Activated CD4-positive, alpha-beta T cell treated with anti-CD3 and anti-CD28 coated beads, Interleukin-2, amount 10 ng/mL, durations not matched to agents 24 days and 14 days (primary cell): ENCODE measurements around the gene MAPRE3. TPM values are rescaled to one million over a fixed set of nuclear protein-coding genes. Genes with fewer than 3 reads are reported as not detected.

ENCODE experiments used
- DNase-seq: peaks from one replicate; pipeline ENCODE4 v3.0.0; 2022
- H3K27ac Mint-ChIP-seq: one replicate; pipeline ENCODE4 v1.8.0; 2022; ENCODE audit warnings: mild to moderate bottlenecking, mixed read lengths
- H3K27me3 Mint-ChIP-seq: one replicate; pipeline ENCODE4 v1.8.0; 2022; ENCODE audit warnings: mixed read lengths
- H3K36me3 Mint-ChIP-seq: one replicate; pipeline ENCODE4 v1.8.0; 2022; ENCODE audit warnings: low read depth, mild to moderate bottlenecking, mixed read lengths
- H3K4me1 Mint-ChIP-seq: one replicate; pipeline ENCODE4 v1.8.0; 2021; ENCODE audit warnings: mixed read lengths
- H3K4me3 Mint-ChIP-seq: one replicate; pipeline ENCODE4 v1.8.0; 2022; ENCODE audit warnings: mild to moderate bottlenecking, moderate library complexity, mixed read lengths
- H3K9me3 Mint-ChIP-seq: one replicate; pipeline ENCODE4 v1.8.0; 2021; ENCODE audit warnings: mixed read lengths
- intact Hi-C: fragments of 100-400 bp; cut with micrococcal nuclease; formaldehyde crosslinking; loops from one replicate; pipeline ENCODE4 v1.15.1; 2023
- total RNA-seq: library from RNA; stranded (reverse); gene quantifications from 2 replicates; pipeline ENCODE4 v1.2.3, GENCODE V29; 2022

The MAPRE3 gene
- total RNA-seq, 1 donor from 2014 or later = 2.5 TPM

DNA sequence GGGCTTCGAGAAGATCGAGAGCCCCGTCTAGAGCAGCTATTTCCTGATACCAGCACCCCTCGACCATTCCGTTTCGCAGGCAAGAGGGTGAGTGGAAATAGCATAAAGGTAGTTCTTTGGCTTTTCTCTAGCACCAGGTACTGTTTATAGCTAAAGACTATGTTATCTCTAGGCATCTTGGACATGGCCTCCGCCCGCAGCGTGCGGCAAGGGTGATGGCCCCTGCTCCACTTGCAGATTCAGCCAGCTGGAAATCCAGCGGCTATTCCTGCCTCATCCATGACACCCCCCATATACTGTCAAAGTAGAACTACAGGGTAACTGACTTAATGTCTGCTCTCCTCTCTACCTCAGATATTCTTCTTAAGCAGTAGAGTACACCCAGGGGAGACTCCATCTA lies 84.3 kb downstream of the MAPRE3 start:
- intact Hi-C loops = loop anchor here (5.0 kb wide), 1 partner anchor 68 kb away; the partner anchor contains the start of gene ABHD1
- peaks cover 35% of the 10 kb centered on the region for H3K36me3 Mint-ChIP-seq
- H3K9me3 Mint-ChIP-seq = peaks cover 3% of the 10 kb centered on the region

GRCh38 chr2:27057184-27057583 lies 86.7 kb downstream of the MAPRE3 start:
- Mint-ChIP-seq H3K9me3 (no peaks in the 10 kb centered on the region), H3K27ac (no peak overlapping the region), H3K4me1 (peaks cover 5% of the 10 kb centered on the region), H3K4me3 (no peak overlapping the region), H3K27me3 (no peaks in the 10 kb centered on the region), H3K36me3 (peaks cover 34% of the 10 kb centered on the region)
- no peak for DNase-seq
- intact Hi-C loops = no loop called here

More for the DNA sequence above, 84.3 kb downstream of the MAPRE3 start:
- DNase-seq = no peak
- Mint-ChIP-seq H3K27ac (no peak overlapping the region), H3K4me3 (no peak overlapping the region), H3K27me3 (peaks cover 5% of the 10 kb centered on the region), H3K4me1 (peaks cover 15% of the 10 kb centered on the region)

DNA sequence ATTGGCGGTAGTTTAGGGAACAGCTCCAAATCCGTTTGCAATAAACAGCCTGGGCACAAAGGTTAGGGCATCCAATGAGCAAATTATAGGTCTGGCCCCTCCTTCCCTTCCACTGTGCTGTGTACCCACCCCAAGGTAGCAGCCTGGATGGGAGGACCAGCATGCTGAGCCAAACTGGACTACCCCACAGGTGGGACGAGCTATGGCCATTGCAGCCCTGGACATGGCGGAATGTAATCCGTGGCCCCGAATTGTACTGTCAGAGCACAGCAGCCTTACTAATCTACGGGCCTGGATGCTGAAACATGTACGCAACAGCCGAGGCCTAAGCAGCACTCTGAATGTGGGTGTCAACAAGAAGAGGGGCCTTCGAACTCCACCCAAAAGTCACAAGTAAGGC lies 87.8 kb downstream of the MAPRE3 start:
- Mint-ChIP-seq H3K27me3 (no peaks in the 10 kb centered on the region), H3K36me3 (peaks cover 42% of the 10 kb centered on the region), H3K9me3 (no peaks in the 10 kb centered on the region), H3K4me1 (peaks cover 6% of the 10 kb centered on the region), H3K27ac (no peak overlapping the region), H3K4me3 (no peak overlapping the region)
- intact Hi-C loops = no loop called here
- no peak for DNase-seq

DNA sequence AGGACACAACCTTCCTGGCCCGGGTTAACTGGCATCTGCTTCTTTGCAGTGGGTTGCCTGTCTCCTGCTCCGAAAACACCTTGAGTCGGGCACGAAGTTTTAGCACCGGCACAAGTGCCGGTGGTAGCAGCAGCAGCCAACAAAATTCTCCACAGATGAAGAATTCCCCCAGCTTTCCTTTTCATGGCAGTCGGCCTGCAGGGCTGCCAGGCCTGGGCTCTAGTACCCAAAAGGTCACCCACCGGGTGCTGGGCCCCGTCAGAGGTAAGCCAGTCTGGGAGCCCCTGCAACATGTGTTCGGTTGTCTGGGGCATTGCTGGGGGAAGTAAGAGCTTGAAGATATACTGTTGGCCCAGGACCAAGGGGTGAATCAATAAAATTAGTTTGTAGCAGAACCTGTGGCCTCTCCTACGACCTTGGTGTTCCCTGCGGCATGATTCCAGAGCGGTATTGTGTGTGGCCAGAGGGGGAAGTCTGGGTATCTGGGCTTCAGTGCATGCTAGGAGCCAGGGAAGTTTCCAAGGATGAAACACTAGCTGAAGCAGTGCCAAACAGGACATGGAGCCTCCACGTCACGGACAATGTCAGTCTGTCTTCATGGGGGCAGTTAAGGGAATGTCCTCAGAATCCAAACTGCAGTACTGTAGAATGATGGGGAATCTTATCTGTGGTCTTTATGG lies 88.8 kb downstream of the MAPRE3 start:
- H3K4me1 Mint-ChIP-seq = peaks cover 6% of the 10 kb centered on the region
- intact Hi-C loops = no loop called here
- no peak for DNase-seq
- H3K4me3 Mint-ChIP-seq = no peak overlapping the region
- no peaks in the 10 kb centered on the region for H3K27me3 Mint-ChIP-seq
- H3K27ac Mint-ChIP-seq = no peak overlapping the region
- H3K36me3 Mint-ChIP-seq = peaks cover 45% of the 10 kb centered on the region
- H3K9me3 Mint-ChIP-seq = no peaks in the 10 kb centered on the region

GRCh38 chr2:27060323-27060722 lies 89.9 kb downstream of the MAPRE3 start:
- no peak overlapping the region for H3K27ac Mint-ChIP-seq
- H3K36me3 Mint-ChIP-seq = peaks cover 46% of the 10 kb centered on the region
- H3K9me3 Mint-ChIP-seq = no peaks in the 10 kb centered on the region
- H3K4me3 Mint-ChIP-seq = no peak overlapping the region
- intact Hi-C loops = no loop called here
- H3K27me3 Mint-ChIP-seq = no peaks in the 10 kb centered on the region
- no peak for DNase-seq
- peaks cover 6% of the 10 kb centered on the region for H3K4me1 Mint-ChIP-seq

DNA sequence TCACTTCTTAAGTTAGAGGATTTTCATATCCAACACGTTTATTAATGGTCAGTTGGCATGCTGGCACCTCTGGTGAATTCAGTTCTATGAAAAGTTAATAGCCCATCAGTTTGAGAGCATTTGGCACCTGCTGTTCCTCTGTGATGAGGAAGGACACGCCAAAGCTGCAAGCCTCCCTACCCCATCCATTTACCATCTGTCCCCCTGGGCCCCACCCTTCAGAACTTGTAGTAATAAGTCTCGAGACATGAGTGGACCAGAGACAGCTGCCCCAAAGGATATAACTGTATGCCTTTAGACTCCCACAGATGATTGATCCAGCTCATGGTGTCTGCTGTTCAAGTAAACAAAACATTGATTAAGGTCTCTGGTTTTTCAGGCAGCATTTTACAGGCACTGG lies 94.7 kb downstream of the MAPRE3 start:
- H3K27ac Mint-ChIP-seq = no peak overlapping the region
- H3K27me3 Mint-ChIP-seq = no peaks in the 10 kb centered on the region
- peaks cover 57% of the 10 kb centered on the region for H3K36me3 Mint-ChIP-seq

GRCh38 chr2:27067385-27067784 lies 96.9 kb downstream of the MAPRE3 start:
- H3K27ac Mint-ChIP-seq = no peak overlapping the region
- H3K4me1 Mint-ChIP-seq = peaks cover 38% of the 10 kb centered on the region

More for the DNA sequence above, 94.7 kb downstream of the MAPRE3 start:
- DNase-seq = no peak
- Mint-ChIP-seq H3K4me3 (no peak overlapping the region), H3K4me1 (peaks cover 29% of the 10 kb centered on the region), H3K9me3 (no peaks in the 10 kb centered on the region)
- intact Hi-C loops = no loop called here

GRCh38 chr2:27069436-27069835 lies 99.0 kb downstream of the MAPRE3 start:
- H3K36me3 Mint-ChIP-seq = peaks cover 46% of the 10 kb centered on the region
- H3K4me3 Mint-ChIP-seq = peak overlapping the region; percentile 99
- no peak for DNase-seq
- peak overlapping the region; percentile 48 for H3K27ac Mint-ChIP-seq
- H3K27me3 Mint-ChIP-seq = no peaks in the 10 kb centered on the region
- H3K4me1 Mint-ChIP-seq = peaks cover 46% of the 10 kb centered on the region
- intact Hi-C loops = no loop called here
- no peaks in the 10 kb centered on the region for H3K9me3 Mint-ChIP-seq

More at GRCh38 chr2:27067385-27067784, 96.9 kb downstream of the MAPRE3 start:
- no peak overlapping the region for H3K4me3 Mint-ChIP-seq
- intact Hi-C loops = no loop called here
- no peak for DNase-seq
- H3K36me3 Mint-ChIP-seq = peaks cover 59% of the 10 kb centered on the region
- no peaks in the 10 kb centered on the region for H3K9me3 Mint-ChIP-seq
- H3K27me3 Mint-ChIP-seq = no peaks in the 10 kb centered on the region

GRCh38 chr2:27069961-27070618 lies 99.7 kb downstream of the MAPRE3 start:
- no peaks in the 10 kb centered on the region for H3K27me3 Mint-ChIP-seq
- peaks cover 53% of the 10 kb centered on the region for H3K4me1 Mint-ChIP-seq
- no peak for DNase-seq
- peaks cover 44% of the 10 kb centered on the region for H3K36me3 Mint-ChIP-seq
- peak overlapping the region; percentile 48 for H3K27ac Mint-ChIP-seq
- H3K4me3 Mint-ChIP-seq = peak overlapping the region; percentile 99
- H3K9me3 Mint-ChIP-seq = no peaks in the 10 kb centered on the region
- intact Hi-C loops = loop anchor here (5.0 kb wide), 1 partner anchor 287 kb away; the partner anchor contains the start of gene GTF3C2

- Mint-ChIP-seq H3K36me3 (peaks cover 39% of the 10 kb centered on the region), H3K9me3 (no peaks in the 10 kb centered on the region), H3K27me3 (no peaks in the 10 kb centered on the region), H3K4me3 (peak overlapping the region; percentile 99), H3K27ac (peak overlapping the region; percentile 93), H3K4me1 (peaks cover 58% of the 10 kb centered on the region)
- DNase-seq = no peak
- intact Hi-C loops = loop anchor here (1.0 to 5.0 kb wide), 6 partner anchors 11 to 287 kb away; partner anchors contain the start of genes GTF3C2, KHK and TMEM214
Measured at GRCh38 chr2:27070653-27071276, 100.3 kb downstream of the MAPRE3 start.

DNA sequence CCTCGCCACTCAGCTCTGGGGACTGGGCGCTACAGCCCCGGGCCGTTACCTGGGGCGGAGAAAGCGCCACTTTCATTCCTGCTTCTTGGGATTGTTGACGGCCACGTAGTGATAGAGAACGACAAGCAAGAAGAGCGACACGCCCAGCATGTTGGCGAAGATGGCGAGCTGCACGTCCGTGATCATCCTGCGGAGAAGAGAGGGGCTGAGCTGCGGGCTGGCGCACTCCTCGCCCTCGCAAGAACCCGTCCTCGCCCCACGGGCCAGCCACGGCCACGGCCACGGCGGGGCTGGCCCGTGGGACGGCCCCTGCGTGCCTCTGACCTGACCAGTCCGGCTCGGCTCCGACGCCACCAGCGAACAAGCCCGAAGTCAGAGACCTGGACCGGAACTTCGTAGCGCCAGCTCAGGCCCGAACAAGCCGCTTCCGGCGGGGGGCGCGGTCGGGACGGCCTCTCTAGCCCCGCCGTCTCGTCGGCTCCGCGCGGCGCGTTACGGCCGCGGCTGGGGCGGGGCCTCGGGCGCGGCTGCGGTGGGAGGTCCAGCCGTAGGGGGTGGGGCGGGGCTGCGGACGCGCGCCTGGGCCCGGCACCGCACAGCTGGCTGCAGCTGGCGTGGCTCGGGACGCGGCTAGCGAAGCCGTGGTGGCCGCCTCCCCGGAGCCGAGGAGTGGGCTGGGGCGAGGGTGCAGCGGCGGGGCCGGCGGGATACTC lies 101.0 kb downstream of the MAPRE3 start, which contains the start of gene OST4:
OST4 (minus strand) TSS at position 378 of the 713 bp plus-strand sequence.
- intact Hi-C loops = loop anchor here (1.0 to 5.0 kb wide), 6 partner anchors 10 to 286 kb away; partner anchors contain the start of genes GTF3C2, KHK and TMEM214
- Mint-ChIP-seq H3K27ac (peak within 1 kb of the TSS; percentile 93), H3K36me3 (peaks cover 34% of the 10 kb centered on the region), H3K4me3 (peak within 1 kb of the TSS; percentile 99), H3K27me3 (no peaks in the 10 kb centered on the region), H3K9me3 (no peaks in the 10 kb centered on the region), H3K4me1 (peaks cover 58% of the 10 kb centered on the region)
- peak; percentile 98 for DNase-seq

GRCh38 chr2:27071990-27072830 lies 101.8 kb downstream of the MAPRE3 start:
- Mint-ChIP-seq H3K27ac (peak overlapping the region; percentile 92), H3K4me1 (peaks cover 62% of the 10 kb centered on the region), H3K36me3 (peaks cover 31% of the 10 kb centered on the region), H3K9me3 (no peaks in the 10 kb centered on the region), H3K27me3 (no peaks in the 10 kb centered on the region), H3K4me3 (peak overlapping the region; percentile 85)
- intact Hi-C loops = loop anchor here (1.0 to 5.0 kb wide), 6 partner anchors 9 to 285 kb away; partner anchors contain the start of genes GTF3C2, KHK and TMEM214
- DNase-seq = peak; percentile 80
